ENCODE measurements around the gene TUFM.
A peak's percentile ranks its signal among the peaks of the same experiment; 100 is the strongest.
"Not testable (repeated sequence)": the region's sequence is repeated elsewhere in the genome, so short reads cannot be mapped to it uniquely, and the experiment has no call there.

The TUFM gene

GRCh38 chr16:28846080-28846932 lies at the start of gene TUFM:
Gene TUFM (minus strand): TSS chr16:28846348. CDS start chr16:28846269, 79 bp downstream.
- DNase-seq, result peak; percentile 99

- no peak for DNase-seq
Measured at GRCh38 chr16:28895609-28896008, 49.5 kb upstream of the TUFM start.

- no peak for DNase-seq
Measured at GRCh38 chr16:28893291-28893690, 47.1 kb upstream of the TUFM start.

GRCh38 chr16:28891964-28892890 lies 46.1 kb upstream of the TUFM start:
- DNase-seq, result no peak

- not testable (repeated sequence) for DNase-seq
Measured at GRCh38 chr16:28890355-28890754, 44.2 kb upstream of the TUFM start.

GRCh38 chr16:28886945-28887344 lies 40.8 kb upstream of the TUFM start:
- DNase-seq, result no peak

GRCh38 chr16:28884045-28884444 lies 37.9 kb upstream of the TUFM start:
- DNase-seq, result no peak

GRCh38 chr16:28883221-28883996 lies 37.3 kb upstream of the TUFM start:
- no peak for DNase-seq

GRCh38 chr16:28882551-28883160 lies 36.5 kb upstream of the TUFM start:
- DNase-seq, result no peak

- not testable (repeated sequence) for DNase-seq
Measured at GRCh38 chr16:28881565-28881964, 35.4 kb upstream of the TUFM start.

- no peak for DNase-seq
Measured at GRCh38 chr16:28880955-28881354, 34.8 kb upstream of the TUFM start.

- DNase-seq, result no peak
Measured at GRCh38 chr16:28880589-28880915, 34.4 kb upstream of the TUFM start.

- DNase-seq, result peak; percentile 85
Measured at GRCh38 chr16:28879841-28880588, 33.9 kb upstream of the TUFM start.

- DNase-seq, result no peak
Measured at GRCh38 chr16:28879261-28879840, 33.2 kb upstream of the TUFM start.

GRCh38 chr16:28878083-28878926 lies 32.2 kb upstream of the TUFM start, which contains the start of gene ATP2A1:
Gene ATP2A1 (plus strand): TSS chr16:28878488. CDS start chr16:28878672, 184 bp downstream.
- DNase-seq, result no peak

- no peak for DNase-seq
Measured at GRCh38 chr16:28877655-28878000, 31.5 kb upstream of the TUFM start.

- no peak for DNase-seq
Measured at GRCh38 chr16:28876973-28877654, 31.0 kb upstream of the TUFM start.

- no peak for DNase-seq
Measured at GRCh38 chr16:28876019-28876659, 30.0 kb upstream of the TUFM start.
